Fibroblast of villous mesenchyme (primary cell): ENCODE data around the gene C1orf52. TPM values are rescaled to one million over a fixed set of nuclear protein-coding genes. Genes with fewer than 3 reads are reported as not detected.

Experiments
- DNase-seq: peaks from one replicate; pipeline ENCODE4 v3.0.0-alpha.2; 2010; ENCODE audit warnings: low read depth
- H3K4me3 ChIP-seq: 2 replicates; pipeline ENCODE4 v1.5.1; 2011; ENCODE audit warnings: low read depth, mild to moderate bottlenecking, low read length
- small RNA-seq: library from RNA; depleted of rRNA; stranded (forward); fragments of <200 nt; gene quantifications from one replicate; pipeline ENCODE3, GENCODE V24; 2012
- total RNA-seq: library from RNA; depleted of rRNA; stranded (reverse); fragments of >200 nt; gene quantifications from 2 replicates; pipeline ENCODE4 v1.2.3, GENCODE V29; 2012
- TF ChIP-seq, protein P1 (sequence below): IDR thresholded peaks from 2 replicates; pipeline ENCODE4 v1.5.1; 2012; ENCODE audit warnings: low read depth, mild to moderate bottlenecking, low read length; ENCODE audit not compliant: insufficient read depth

C1orf52 gene
- total RNA-seq, 1 donor: 23.7 TPM

DNA sequence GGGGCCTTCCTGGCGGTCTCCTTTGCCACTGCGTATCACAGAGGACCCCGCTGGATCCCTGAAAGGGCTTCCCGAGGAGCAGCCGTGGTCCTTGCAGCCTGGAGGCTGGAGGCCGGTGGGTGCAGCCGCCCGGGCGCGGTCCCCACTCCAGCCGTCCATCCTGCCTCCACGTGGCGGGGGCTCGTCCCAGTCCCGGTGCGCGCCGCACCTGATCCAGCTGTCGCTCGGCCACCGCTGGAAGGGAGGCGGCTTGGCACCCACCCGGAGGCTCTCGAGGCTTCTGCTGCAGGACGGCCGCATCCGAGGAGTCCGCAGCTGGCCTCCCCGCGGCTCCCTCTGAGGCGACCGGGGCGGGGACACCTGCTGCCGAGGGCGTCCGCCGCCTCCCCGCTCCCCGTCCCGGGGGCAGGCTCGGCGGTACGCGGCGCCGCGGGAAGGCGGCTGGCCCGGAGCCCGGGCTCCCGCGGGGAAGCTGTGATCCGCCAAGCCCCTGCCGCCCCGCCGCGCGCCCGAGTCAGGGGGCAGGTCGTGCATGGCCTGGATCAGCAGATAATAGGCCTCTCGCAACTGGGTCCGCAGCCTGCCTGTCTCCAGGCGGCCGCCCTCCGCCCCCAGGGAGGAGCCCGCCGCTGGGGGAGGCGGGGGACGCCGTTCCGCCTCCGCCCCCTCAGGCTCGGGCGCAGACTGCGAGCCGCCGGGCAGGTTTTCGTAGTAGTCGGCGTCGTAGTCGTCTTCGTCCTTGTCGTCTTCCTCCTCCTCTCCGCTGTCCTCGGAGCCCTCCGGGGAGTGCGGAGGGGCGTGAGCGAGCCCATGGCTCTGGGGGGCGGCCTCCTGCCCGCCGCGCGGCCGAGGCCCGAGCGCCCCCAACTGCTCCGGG is 58.8 kb downstream of the C1orf52 start, which contains the start of gene SYDE2:
TSS of gene SYDE2 (minus strand) at position 554 of the 877 bp plus-strand sequence. CDS start at position 534, 20 bp downstream.
- peak within 1 kb of the TSS; percentile 95 for H3K4me3 ChIP-seq
- TF ChIP-seq, protein P1, sequence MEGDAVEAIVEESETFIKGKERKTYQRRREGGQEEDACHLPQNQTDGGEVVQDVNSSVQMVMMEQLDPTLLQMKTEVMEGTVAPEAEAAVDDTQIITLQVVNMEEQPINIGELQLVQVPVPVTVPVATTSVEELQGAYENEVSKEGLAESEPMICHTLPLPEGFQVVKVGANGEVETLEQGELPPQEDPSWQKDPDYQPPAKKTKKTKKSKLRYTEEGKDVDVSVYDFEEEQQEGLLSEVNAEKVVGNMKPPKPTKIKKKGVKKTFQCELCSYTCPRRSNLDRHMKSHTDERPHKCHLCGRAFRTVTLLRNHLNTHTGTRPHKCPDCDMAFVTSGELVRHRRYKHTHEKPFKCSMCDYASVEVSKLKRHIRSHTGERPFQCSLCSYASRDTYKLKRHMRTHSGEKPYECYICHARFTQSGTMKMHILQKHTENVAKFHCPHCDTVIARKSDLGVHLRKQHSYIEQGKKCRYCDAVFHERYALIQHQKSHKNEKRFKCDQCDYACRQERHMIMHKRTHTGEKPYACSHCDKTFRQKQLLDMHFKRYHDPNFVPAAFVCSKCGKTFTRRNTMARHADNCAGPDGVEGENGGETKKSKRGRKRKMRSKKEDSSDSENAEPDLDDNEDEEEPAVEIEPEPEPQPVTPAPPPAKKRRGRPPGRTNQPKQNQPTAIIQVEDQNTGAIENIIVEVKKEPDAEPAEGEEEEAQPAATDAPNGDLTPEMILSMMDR: no peak
- peak; percentile 81 for DNase-seq

Small RNA genes within 50 kb of the gene (small RNA-seq; reads per million reads assigned to genes)
- not detected for gene RF00019

Other genes starting within 250 kb of the C1orf52 start
- 0.86 and 0.97 TPM in 2 replicates for gene MCOLN3, start 211.2 kb downstream of the C1orf52 start, total RNA-seq
- gene SYDE2, start 58.6 kb downstream of the C1orf52 start, total RNA-seq: 24.2 and 27.6 TPM in 2 replicates
- gene BCL10, start 17.0 kb upstream of the C1orf52 start, total RNA-seq: 23.2 and 36.7 TPM in 2 replicates
- 135 and 259 TPM in 2 replicates for gene DDAH1, start 205.5 kb upstream of the C1orf52 start, total RNA-seq